ENCODE results near the gene GALNT17. TPM values are rescaled to one million over a fixed set of nuclear protein-coding genes. Genes with fewer than 3 reads are reported as not detected.

GALNT17 gene
- total RNA-seq, 1 donor: not detected

DNA sequence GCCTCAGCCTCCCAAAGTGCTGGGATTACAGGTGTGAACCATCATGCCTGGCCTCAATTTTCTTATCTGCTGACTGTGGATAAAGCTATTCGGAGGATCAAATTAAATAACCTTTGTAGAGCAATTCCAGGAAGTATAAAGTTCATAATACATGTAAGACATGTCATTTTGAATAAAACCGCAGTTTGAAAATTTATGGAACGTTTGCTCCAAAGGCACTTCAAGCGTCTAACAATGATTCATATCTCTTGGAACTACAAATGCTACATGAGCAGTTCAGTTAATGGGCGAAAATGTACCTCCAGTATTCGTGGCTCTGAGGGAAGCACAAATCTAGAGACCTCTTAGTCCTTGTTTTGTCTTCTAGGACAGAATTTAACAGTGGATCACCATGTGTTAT lies 190.3 kb downstream of the GALNT17 start:
- H3K4me3 ChIP-seq (ENCODE audit: low read depth, low read length): no peak overlapping the region
- no peak for DNase-seq (ENCODE audit: low read depth)
- TF ChIP-seq, protein P1, sequence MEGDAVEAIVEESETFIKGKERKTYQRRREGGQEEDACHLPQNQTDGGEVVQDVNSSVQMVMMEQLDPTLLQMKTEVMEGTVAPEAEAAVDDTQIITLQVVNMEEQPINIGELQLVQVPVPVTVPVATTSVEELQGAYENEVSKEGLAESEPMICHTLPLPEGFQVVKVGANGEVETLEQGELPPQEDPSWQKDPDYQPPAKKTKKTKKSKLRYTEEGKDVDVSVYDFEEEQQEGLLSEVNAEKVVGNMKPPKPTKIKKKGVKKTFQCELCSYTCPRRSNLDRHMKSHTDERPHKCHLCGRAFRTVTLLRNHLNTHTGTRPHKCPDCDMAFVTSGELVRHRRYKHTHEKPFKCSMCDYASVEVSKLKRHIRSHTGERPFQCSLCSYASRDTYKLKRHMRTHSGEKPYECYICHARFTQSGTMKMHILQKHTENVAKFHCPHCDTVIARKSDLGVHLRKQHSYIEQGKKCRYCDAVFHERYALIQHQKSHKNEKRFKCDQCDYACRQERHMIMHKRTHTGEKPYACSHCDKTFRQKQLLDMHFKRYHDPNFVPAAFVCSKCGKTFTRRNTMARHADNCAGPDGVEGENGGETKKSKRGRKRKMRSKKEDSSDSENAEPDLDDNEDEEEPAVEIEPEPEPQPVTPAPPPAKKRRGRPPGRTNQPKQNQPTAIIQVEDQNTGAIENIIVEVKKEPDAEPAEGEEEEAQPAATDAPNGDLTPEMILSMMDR (IDR thresholded peaks at IDR 0.05; ENCODE audit: insufficient read depth, low read depth, low read length): no peak

DNA sequence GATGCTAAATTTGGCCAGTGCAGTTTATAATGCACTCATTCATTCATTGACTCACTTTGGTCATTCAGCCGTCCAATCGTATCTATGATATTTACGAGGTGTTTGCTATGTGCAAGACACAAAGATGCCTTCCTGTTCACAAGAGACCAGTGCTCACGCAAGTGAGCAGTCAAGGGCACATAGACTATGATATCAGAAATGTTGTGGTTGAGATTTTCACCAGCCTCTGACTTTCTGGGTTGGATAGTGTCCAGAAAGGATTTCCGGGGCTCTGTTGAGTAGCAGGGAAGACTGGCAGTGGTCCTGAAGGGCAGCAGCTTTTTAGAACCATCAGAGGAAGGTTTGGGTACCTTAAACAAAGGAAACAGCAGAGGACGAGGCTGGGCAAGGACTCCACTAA lies 191.8 kb downstream of the GALNT17 start:
- DNase-seq (ENCODE audit: low read depth): no peak
- H3K4me3 ChIP-seq (ENCODE audit: low read depth, low read length): no peak overlapping the region
- TF ChIP-seq, protein P1 (IDR thresholded peaks at IDR 0.05; ENCODE audit: insufficient read depth, low read depth, low read length): no peak

DNA sequence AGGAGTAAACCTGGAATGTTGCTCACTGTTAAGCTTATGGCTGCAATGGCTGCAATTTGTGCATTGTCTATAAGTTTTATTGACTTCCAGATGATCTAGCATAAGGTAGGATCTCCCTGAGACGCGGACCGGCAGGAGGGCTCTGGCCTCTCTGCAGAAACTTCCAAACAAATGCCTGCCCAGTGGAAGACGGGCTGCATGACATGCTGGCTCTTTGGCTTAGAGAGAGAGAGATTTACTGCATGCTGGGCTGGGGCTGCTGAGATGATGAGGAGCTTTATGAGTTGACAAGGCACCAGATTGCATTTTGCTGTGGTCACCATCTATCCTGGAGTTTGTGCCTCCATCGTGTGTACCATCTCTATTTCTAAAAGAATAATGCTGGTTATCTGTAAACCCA lies 193.2 kb downstream of the GALNT17 start:
- no peak overlapping the region for H3K4me3 ChIP-seq (ENCODE audit: low read depth, low read length)
- no peak for DNase-seq (ENCODE audit: low read depth)
- TF ChIP-seq, protein P1 (IDR thresholded peaks at IDR 0.05; ENCODE audit: insufficient read depth, low read depth, low read length): no peak

DNA sequence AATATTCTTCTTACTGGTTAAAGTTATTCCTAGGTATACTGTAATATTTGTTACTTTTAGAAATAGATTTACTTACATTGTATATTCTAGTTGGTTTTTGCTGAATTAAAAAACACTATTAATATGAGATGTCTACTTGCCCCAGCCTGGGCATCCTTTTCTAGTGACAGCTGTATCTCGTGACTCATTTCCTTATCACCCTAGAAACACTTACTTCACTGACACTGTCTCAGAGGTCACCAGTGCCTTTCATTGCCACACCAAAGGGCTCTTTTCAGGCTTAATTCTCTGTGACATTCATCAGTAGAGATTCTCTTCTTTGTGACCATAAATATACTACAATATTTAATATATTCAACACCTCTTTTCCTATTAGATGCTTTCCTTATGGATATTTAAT lies 194.7 kb downstream of the GALNT17 start:
- H3K4me3 ChIP-seq (ENCODE audit: low read depth, low read length): no peak overlapping the region
- no peak for DNase-seq (ENCODE audit: low read depth)
- TF ChIP-seq, protein P1 (IDR thresholded peaks at IDR 0.05; ENCODE audit: insufficient read depth, low read depth, low read length): no peak

DNA sequence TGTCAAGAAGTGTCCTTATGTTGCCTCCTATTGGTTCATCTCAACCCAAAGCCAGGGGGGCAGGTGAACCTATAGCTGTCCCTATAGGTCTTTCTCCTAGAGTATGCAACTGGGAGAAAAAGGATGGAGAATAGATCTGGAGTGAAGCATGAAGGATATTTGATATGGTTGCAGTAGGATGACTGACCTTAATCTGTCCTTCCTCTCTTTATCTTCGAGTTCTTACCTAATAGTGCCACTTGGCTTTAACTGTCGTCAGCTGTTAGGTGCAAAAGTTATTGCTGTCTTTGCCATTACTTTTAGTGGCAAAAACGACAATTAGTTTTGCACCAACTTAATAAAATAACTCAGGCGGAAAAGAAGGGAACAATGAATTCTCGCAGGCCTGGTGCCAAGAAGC lies 196.0 kb downstream of the GALNT17 start:
- H3K4me3 ChIP-seq (ENCODE audit: low read depth, low read length): no peak overlapping the region
- no peak for DNase-seq (ENCODE audit: low read depth)
- TF ChIP-seq, protein P1 (IDR thresholded peaks at IDR 0.05; ENCODE audit: insufficient read depth, low read depth, low read length): no peak

DNA sequence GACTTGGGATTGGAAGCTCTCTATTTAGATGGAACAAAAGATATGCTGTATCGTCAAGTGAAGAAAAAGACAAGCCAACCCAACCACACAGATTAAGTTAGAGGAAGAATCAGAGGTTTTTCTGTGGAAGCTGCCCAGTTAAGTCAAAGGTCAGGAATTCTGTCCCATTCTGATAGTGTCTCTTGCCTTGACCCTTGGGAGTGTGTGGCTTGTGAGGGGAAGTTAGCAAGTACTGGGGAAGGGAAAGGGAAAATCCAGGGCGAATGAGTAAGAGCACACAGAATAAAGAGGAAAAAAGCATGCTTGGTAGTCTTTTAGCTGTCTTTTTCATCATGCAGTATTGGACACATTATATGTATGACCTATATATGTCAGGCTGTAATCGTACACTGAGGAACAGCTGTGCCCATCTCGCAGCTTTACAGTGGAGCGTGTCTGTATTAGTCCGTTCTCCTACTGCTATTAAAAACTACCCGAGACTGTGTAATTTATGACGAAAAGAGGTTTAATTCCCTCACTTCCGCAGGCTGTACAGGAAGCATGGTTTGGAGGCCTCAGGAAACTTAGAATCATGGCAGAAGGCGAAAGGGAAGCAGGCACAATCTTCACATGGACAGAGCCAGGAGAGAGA lies 197.2 kb downstream of the GALNT17 start:
- no peak overlapping the region for H3K4me3 ChIP-seq (ENCODE audit: low read depth, low read length)
- TF ChIP-seq, protein P1 (IDR thresholded peaks at IDR 0.05; ENCODE audit: insufficient read depth, low read depth, low read length): no peak
- no peak for DNase-seq (ENCODE audit: low read depth)

DNA sequence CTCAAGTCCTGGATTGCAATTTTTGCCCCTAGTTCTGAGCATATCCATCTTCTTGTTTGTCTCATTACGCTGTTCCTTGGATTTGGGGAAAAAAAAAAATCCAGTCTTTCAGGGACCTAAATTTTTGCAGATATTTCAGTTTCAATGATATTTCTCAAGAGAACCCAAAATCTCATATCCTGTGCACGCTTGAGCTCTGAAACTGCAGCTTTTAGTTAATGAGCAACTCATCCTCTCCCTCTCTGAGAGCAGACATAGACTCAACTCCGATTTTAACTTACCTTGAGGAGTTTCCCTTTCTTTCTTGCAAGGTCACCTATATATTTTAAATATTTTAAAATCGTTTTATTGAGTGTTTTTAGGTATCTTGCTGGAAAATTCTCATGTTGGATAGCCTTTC lies 200.3 kb downstream of the GALNT17 start:
- no peak overlapping the region for H3K4me3 ChIP-seq (ENCODE audit: low read depth, low read length)
- TF ChIP-seq, protein P1 (IDR thresholded peaks at IDR 0.05; ENCODE audit: insufficient read depth, low read depth, low read length): no peak
- no peak for DNase-seq (ENCODE audit: low read depth)

Measured in fibroblast of villous mesenchyme (primary cell).